Skeletal muscle satellite cell (primary cell): ENCODE data around the gene CACUL1.
A peak's percentile ranks its signal among the peaks of the same experiment; 100 is the strongest.

Source experiments
- H3K27me3 ChIP-seq: 2 replicates; pipeline ENCODE4 v1.7.0; 2013; ENCODE audit warnings: low read length; ENCODE audit not compliant: control insufficient read depth, insufficient read depth
- H3K36me3 ChIP-seq: 2 replicates; pipeline ENCODE4 v1.7.0; 2013; ENCODE audit warnings: mild to moderate bottlenecking, control low read depth, low read length; ENCODE audit not compliant: insufficient read depth
- H3K4me1 ChIP-seq: 2 replicates; pipeline ENCODE4 v1.7.0; 2013; ENCODE audit warnings: low read length; ENCODE audit not compliant: control insufficient read depth, insufficient read depth
- H3K4me2 ChIP-seq: 2 replicates; pipeline ENCODE4 v1.7.0; 2013; ENCODE audit warnings: mild to moderate bottlenecking, low read length
- H3K4me3 ChIP-seq: 2 replicates; pipeline ENCODE4 v1.7.0; 2013; ENCODE audit warnings: low read length
- H3K9ac ChIP-seq: 2 replicates; pipeline ENCODE4 v1.7.0; 2013; ENCODE audit warnings: mild to moderate bottlenecking, low read depth, low read length, moderate library complexity
- H3K9me3 ChIP-seq: replicated peaks from 2 replicates; pipeline ENCODE4 v1.7.0; 2013; ENCODE audit warnings: mild to moderate bottlenecking, control low read depth, low read length

CACUL1 gene

DNA sequence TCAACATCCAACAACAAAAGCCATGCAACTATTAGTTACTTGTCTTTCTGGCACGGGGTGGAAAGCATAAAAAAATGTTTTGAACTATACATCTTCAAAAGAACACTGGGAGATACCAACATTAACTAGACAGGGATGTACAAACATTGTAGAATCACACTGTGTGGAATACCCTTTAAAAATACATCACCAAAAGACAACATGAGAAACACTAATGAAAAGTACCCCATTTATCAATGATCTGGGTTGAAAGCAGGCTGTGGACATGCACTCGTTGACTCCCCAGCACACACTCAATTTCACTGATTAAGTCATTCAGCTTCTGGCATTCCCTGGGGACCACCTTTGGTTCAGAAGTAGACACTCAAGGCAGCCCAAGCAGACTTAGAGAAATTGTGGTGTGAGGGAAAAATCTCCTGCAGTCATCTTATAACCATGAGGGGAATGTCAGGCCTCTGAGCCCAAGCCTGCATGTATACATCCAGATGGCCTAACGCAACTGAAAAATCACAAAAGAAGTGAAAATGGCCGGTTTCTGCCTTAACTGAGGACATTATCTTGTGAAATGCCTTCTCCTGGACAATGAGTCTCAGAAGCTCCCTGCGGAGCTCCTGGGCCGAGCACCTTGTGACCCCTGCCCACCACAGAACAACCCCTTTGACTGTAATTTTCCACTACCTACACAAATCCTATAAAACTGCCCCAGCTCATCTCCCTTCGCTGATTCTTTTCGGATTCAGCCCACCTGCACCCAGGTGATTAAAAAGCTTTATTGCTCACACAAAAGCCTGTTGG, 53.0 kb downstream of the CACUL1 start:
- Histone ChIP-seq H3K4me3 (no peak overlapping the region), H3K4me1 (peaks cover 6% of the 10 kb centered on the region), H3K9me3 (no peaks in the 10 kb centered on the region), H3K4me2 (no peak overlapping the region), H3K27me3 (no peaks in the 10 kb centered on the region), H3K36me3 (no peaks in the 10 kb centered on the region), H3K9ac (no peak overlapping the region)

GRCh38 chr10:118698421-118698820, 56.3 kb downstream of the CACUL1 start:
- H3K9ac ChIP-seq: no peak overlapping the region
- H3K36me3 ChIP-seq: peaks cover 3% of the 10 kb centered on the region
- no peak overlapping the region for H3K4me2 ChIP-seq
- no peaks in the 10 kb centered on the region for H3K27me3 ChIP-seq
- peaks cover 8% of the 10 kb centered on the region for H3K4me1 ChIP-seq
- no peak overlapping the region for H3K4me3 ChIP-seq
- no peaks in the 10 kb centered on the region for H3K9me3 ChIP-seq

DNA sequence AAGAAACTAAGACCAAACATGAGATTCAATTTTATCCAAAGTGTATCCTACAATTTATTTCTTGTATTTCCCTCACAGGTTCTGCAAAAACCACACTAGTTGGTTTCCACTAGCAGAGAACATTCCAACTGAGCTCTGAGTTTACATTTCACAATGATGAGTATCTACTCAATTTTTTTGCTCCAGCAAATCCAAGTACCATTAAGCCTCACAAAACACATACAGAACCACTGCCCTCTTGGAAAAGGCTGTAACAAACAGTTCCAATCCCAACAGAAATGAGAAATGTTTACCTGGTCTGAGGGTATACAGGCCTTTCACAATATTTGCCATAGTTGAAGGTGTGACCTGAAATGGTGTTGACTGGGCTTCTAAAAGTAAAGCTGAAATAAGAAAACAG, 59.9 kb downstream of the CACUL1 start:
- no peaks in the 10 kb centered on the region for H3K9me3 ChIP-seq
- no peak overlapping the region for H3K4me3 ChIP-seq
- H3K9ac ChIP-seq: no peak overlapping the region
- no peaks in the 10 kb centered on the region for H3K27me3 ChIP-seq
- H3K36me3 ChIP-seq: peaks cover 7% of the 10 kb centered on the region
- no peak overlapping the region for H3K4me2 ChIP-seq
- H3K4me1 ChIP-seq: peaks cover 18% of the 10 kb centered on the region

GRCh38 chr10:118692872-118693271, 61.9 kb downstream of the CACUL1 start:
- peaks cover 12% of the 10 kb centered on the region for H3K4me1 ChIP-seq
- no peaks in the 10 kb centered on the region for H3K27me3 ChIP-seq
- no peak overlapping the region for H3K9ac ChIP-seq
- no peak overlapping the region for H3K4me3 ChIP-seq
- H3K36me3 ChIP-seq: peaks cover 12% of the 10 kb centered on the region
- H3K4me2 ChIP-seq: peak overlapping the region; percentile 39
- no peaks in the 10 kb centered on the region for H3K9me3 ChIP-seq

- Histone ChIP-seq H3K36me3 (peaks cover 34% of the 10 kb centered on the region), H3K27me3 (no peaks in the 10 kb centered on the region), H3K4me1 (peaks cover 12% of the 10 kb centered on the region), H3K9ac (no peak overlapping the region), H3K4me2 (no peak overlapping the region), H3K4me3 (no peak overlapping the region), H3K9me3 (no peaks in the 10 kb centered on the region)
Observed at GRCh38 chr10:118689070-118689858, 65.5 kb downstream of the CACUL1 start.

DNA sequence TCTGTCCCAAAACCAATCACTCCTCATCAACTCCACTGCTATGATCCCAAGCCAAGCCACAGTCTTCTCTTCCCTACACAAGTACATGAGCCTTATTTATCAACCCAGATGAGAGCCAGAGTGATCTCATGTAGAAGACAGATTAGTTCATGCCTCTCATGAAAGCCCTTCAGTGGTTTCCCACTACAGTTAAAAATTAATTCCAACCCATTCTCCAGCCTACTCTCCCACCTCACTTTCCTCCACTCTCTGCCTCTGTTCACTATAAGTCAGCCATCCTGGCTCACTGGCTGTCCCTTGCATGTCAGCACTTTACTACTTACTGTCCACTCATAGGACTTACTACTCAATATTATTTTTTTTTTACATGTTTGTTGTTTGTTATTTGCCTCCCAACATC, 67.3 kb downstream of the CACUL1 start:
- no peaks in the 10 kb centered on the region for H3K9me3 ChIP-seq
- no peak overlapping the region for H3K9ac ChIP-seq
- peaks cover 2% of the 10 kb centered on the region for H3K4me1 ChIP-seq
- no peak overlapping the region for H3K4me2 ChIP-seq
- peaks cover 38% of the 10 kb centered on the region for H3K36me3 ChIP-seq
- H3K4me3 ChIP-seq: no peak overlapping the region
- no peaks in the 10 kb centered on the region for H3K27me3 ChIP-seq

DNA sequence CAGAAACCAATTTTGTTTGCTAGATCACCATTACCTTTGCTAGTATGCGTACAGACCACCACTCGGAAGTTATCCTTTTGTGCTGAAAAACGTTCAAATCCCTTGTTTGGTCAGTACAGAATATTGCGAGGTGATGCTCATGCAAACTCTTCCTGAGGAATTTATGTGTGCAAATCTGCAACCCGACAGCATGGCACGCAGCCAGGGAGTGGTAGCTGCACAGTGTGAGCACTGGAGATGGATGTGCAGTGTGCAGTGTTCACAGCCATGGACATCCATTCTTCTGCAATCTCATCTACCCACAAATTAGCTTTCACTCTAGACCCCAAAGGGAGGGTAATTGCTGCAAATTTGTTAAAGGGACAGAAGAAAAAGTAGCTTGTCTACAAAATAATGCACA, 72.2 kb downstream of the CACUL1 start:
- Histone ChIP-seq H3K27me3 (no peaks in the 10 kb centered on the region), H3K9me3 (no peaks in the 10 kb centered on the region), H3K9ac (no peak overlapping the region), H3K4me3 (no peak overlapping the region), H3K4me1 (no peaks in the 10 kb centered on the region), H3K4me2 (no peak overlapping the region), H3K36me3 (peaks cover 39% of the 10 kb centered on the region)

DNA sequence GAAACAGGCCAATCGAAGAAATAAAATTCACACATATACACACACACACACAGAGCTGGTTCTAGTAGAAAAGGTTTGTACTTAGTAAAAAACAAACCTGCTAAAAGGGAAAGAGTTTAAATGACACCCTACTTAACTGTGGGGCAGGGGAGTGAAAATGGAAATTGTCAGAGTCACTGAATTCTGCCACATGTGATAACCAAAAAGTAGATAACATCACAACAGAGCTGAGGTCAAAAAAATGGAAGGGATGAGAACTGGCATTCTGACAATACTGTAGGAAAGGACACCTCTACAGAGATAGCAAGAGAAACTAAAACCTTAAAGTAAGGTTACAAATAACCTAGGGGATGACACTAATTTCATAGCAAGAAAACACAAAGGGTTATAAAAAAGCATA, 74.6 kb downstream of the CACUL1 start:
- peaks cover 24% of the 10 kb centered on the region for H3K36me3 ChIP-seq

DNA sequence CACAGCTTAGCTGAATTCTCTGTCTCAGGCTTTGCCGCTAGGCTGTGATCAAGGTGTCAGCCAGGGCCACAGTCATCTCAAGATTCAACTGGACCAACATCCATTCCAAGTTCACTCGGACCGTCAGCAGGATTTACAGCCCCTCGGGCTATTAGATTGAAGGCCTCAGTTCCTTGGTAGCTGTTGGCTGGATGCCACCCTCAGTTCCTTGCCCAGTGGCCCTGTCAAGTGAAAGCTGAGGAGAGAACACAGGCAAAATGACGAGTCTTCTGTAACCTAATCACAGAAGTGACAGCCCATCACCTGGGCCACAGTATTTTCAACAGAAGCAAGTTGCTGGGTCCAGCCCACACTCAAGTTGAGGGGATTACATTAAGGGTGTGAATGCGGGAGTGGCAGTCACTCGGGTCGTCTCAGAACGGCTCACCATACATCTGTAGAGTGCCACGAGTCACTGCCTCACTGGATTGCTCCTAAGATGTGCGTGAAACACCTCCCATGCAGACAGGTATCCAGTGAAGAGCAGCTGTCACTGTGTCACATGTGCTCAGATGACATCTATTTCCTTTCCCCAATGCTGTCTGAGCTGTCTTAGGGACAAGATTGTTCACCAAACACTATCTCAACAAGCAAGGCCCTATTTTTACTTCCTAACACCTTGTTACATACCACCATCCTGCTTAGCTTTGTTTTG, 80.4 kb downstream of the CACUL1 start:
- H3K4me1 ChIP-seq: no peaks in the 10 kb centered on the region
- no peak overlapping the region for H3K4me3 ChIP-seq
- no peak overlapping the region for H3K4me2 ChIP-seq
- H3K27me3 ChIP-seq: no peaks in the 10 kb centered on the region
- H3K9ac ChIP-seq: no peak overlapping the region
- H3K9me3 ChIP-seq: no peaks in the 10 kb centered on the region
- peaks cover 5% of the 10 kb centered on the region for H3K36me3 ChIP-seq

More for the DNA sequence above, 74.6 kb downstream of the CACUL1 start:
- no peak overlapping the region for H3K9ac ChIP-seq
- H3K4me3 ChIP-seq: no peak overlapping the region
- no peaks in the 10 kb centered on the region for H3K9me3 ChIP-seq
- H3K4me1 ChIP-seq: no peaks in the 10 kb centered on the region
- H3K27me3 ChIP-seq: no peaks in the 10 kb centered on the region
- no peak overlapping the region for H3K4me2 ChIP-seq

- Histone ChIP-seq H3K9ac (no peak overlapping the region), H3K4me3 (no peak overlapping the region), H3K4me2 (no peak overlapping the region), H3K9me3 (no peaks in the 10 kb centered on the region), H3K4me1 (no peaks in the 10 kb centered on the region), H3K27me3 (peaks cover 3% of the 10 kb centered on the region), H3K36me3 (no peaks in the 10 kb centered on the region)
Observed at GRCh38 chr10:118672766-118673715, 81.7 kb downstream of the CACUL1 start.
